Fibroblast of lung (primary cell): ENCODE measurements around the gene FHIT. TPM values are rescaled to one million over a fixed set of nuclear protein-coding genes. Genes with fewer than 3 reads are reported as not detected.

Experiments
- DNase-seq, 2 donors: peaks; one replicate each; pipeline versions ENCODE4 v3.0.0 to v3.0.0-alpha.2; 2010; ENCODE audit warnings: low read depth in 2 of 2
- H2AFZ ChIP-seq: 2 replicates; pipeline ENCODE4 v1.5.1; 2012; ENCODE audit warnings: low read length, control low read depth, inconsistent platforms
- H3K27ac ChIP-seq: 2 replicates; pipeline ENCODE4 v1.5.1; 2011; ENCODE audit warnings: low read length, control low read depth; ENCODE audit not compliant: insufficient read depth
- H3K27me3 ChIP-seq: 2 replicates; pipeline ENCODE4 v1.5.1; 2011; ENCODE audit warnings: mild to moderate bottlenecking, low read length; ENCODE audit not compliant: control insufficient read depth, insufficient read depth
- H3K36me3 ChIP-seq: 2 replicates; pipeline ENCODE4 v1.5.1; 2011; ENCODE audit warnings: low read length; ENCODE audit not compliant: control insufficient read depth, insufficient read depth
- H3K4me1 ChIP-seq: 2 replicates; pipeline ENCODE4 v1.5.1; 2011; ENCODE audit warnings: low read length; ENCODE audit not compliant: control insufficient read depth, insufficient read depth; ENCODE audit errors: extremely low read depth
- H3K4me2 ChIP-seq: 2 replicates; pipeline ENCODE4 v1.5.1; 2011; ENCODE audit warnings: low read length, control low read depth; ENCODE audit not compliant: insufficient read depth; ENCODE audit errors: extremely low read depth
- H3K4me3 ChIP-seq, 4 experiments: fragments of 200-600 bp in 1 of 4; sonication (generic) in 1 of 4; replicated peaks in 1 of 4; 2 replicates each; pipeline ENCODE4 v1.5.1; 2011 to 2016; ENCODE audit warnings: low read length in 4 of 4, low read depth in 3 of 4, mild to moderate bottlenecking in 3 of 4, control low read depth in 2 of 4, inconsistent platforms in 1 of 4, mixed read lengths in 1 of 4; ENCODE audit not compliant: insufficient read depth in 1 of 4; ENCODE audit errors: control extremely low read depth in 1 of 4
- H3K79me2 ChIP-seq: 2 replicates; pipeline ENCODE4 v1.5.1; 2012; ENCODE audit warnings: mild to moderate bottlenecking, low read length, inconsistent platforms; ENCODE audit not compliant: control insufficient read depth, insufficient read depth
- H3K9ac ChIP-seq: 2 replicates; pipeline ENCODE4 v1.5.1; 2011; ENCODE audit warnings: mild to moderate bottlenecking, low read length, control low read depth; ENCODE audit not compliant: insufficient read depth
- H3K9me3 ChIP-seq: 2 replicates; pipeline ENCODE4 v1.5.1; 2012; ENCODE audit warnings: low read depth, low read length; ENCODE audit not compliant: control insufficient read depth, insufficient read depth
- H4K20me1 ChIP-seq: 2 replicates; pipeline ENCODE4 v1.5.1; 2011; ENCODE audit warnings: low read length; ENCODE audit not compliant: control insufficient read depth, insufficient read depth; ENCODE audit errors: extremely low read depth
- EZH2 ChIP-seq: IDR thresholded peaks from 2 replicates; pipeline ENCODE4 v1.5.1; 2012; ENCODE audit warnings: low read length, control low read depth, mild to moderate bottlenecking; ENCODE audit errors: missing control alignments
- polyA plus RNA-seq, 2 donors: library from polyadenylated mRNA; depleted of rRNA in 1 of 2; stranded (reverse) in 1 of 2; unstranded in 1 of 2; fragments of >200 nt; gene quantifications; 2 replicates each; pipeline ENCODE4 v1.2.1, GENCODE V29; 2011 to 2012; ENCODE audit warnings: missing spikeins in 1 of 2
- total RNA-seq: library from RNA; depleted of rRNA; stranded (reverse); fragments of >200 nt; gene quantifications from 2 replicates; pipeline ENCODE4 v1.2.1, GENCODE V29; 2014
- TF ChIP-seq, protein P1 (sequence below), 2 donors: IDR thresholded peaks in 1 of 2; conservative IDR thresholded peaks in 1 of 2; 1 replicate in 1 of 2; 2 replicates in 1 of 2; pipeline ENCODE4 v1.5.1; 2011 to 2012; ENCODE audit warnings: low read length in 2 of 2, control low read depth in 1 of 2, inconsistent platforms in 1 of 2, low read depth in 1 of 2, mild to moderate bottlenecking in 1 of 2

FHIT gene
- total and polyA plus RNA-seq, 2 donors (not counting 1 experiment from before 2014, with no cell fraction given) = 0.79 to 2.1 TPM

GRCh38 chr3:60001369-60001768 lies 1249.9 kb downstream of the FHIT start:
- Histone ChIP-seq H3K4me1 (no peaks in the 10 kb centered on the region), H4K20me1 (no peaks in the 10 kb centered on the region), H3K4me2 (no peak overlapping the region), H2AFZ (no peak overlapping the region), H3K79me2 (no peaks in the 10 kb centered on the region), H3K36me3 (no peaks in the 10 kb centered on the region), H3K27ac (no peak overlapping the region), H3K27me3 (no peaks in the 10 kb centered on the region), H3K9me3 (no peaks in the 10 kb centered on the region), H3K4me3 (no peak overlapping the region), H3K9ac (no peak overlapping the region)
- no peak for TF ChIP-seq EZH2
- TF ChIP-seq, protein P1, sequence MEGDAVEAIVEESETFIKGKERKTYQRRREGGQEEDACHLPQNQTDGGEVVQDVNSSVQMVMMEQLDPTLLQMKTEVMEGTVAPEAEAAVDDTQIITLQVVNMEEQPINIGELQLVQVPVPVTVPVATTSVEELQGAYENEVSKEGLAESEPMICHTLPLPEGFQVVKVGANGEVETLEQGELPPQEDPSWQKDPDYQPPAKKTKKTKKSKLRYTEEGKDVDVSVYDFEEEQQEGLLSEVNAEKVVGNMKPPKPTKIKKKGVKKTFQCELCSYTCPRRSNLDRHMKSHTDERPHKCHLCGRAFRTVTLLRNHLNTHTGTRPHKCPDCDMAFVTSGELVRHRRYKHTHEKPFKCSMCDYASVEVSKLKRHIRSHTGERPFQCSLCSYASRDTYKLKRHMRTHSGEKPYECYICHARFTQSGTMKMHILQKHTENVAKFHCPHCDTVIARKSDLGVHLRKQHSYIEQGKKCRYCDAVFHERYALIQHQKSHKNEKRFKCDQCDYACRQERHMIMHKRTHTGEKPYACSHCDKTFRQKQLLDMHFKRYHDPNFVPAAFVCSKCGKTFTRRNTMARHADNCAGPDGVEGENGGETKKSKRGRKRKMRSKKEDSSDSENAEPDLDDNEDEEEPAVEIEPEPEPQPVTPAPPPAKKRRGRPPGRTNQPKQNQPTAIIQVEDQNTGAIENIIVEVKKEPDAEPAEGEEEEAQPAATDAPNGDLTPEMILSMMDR (conservative IDR thresholded peaks at IDR 0.05 in 1 of 2, IDR thresholded peaks at IDR 0.05 in 1 of 2; ENCODE audit: low read depth in 1 of 2, low read length in 2 of 2) = no peak
- DNase-seq = no peak

DNA sequence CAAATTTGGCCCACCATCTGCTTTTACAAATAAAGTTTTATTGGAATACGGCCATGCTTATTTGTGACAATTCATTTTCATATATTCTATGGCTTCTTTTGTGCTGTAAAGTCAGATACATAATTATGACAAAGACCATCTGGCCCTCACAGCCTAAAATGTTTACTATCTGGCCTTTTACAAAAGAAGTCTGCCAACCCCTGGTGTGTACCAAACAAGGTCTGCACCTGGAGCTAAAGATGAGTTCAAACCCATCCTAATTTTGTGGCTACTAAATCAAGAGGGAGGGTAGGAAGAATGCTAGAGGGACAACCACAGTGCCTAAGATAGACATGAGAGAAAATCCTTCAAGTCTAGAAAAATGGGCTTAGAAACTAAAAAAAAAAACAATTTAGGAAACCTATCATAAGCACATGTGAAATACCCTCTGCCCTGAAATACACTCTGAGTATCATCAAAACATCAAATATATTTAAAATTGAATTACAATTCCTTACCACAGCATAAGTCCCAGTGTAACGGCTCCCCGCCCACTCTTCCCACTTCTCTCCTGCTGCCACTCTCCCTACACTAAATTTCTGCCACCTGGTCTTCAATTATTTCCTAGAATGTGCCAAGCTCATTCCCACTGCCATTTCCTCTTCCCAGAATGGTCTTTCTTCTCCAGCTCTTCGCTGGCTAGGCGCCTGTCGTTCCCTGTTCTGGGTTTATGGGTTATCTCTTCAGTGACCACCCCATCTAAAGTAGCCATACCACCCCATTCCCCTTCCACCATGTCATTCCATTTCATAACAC lies 1250.7 kb downstream of the FHIT start:
- Histone ChIP-seq H4K20me1 (no peaks in the 10 kb centered on the region), H3K27me3 (no peaks in the 10 kb centered on the region), H3K79me2 (no peaks in the 10 kb centered on the region), H3K36me3 (no peaks in the 10 kb centered on the region), H3K9me3 (no peaks in the 10 kb centered on the region), H2AFZ (no peak overlapping the region), H3K27ac (no peak overlapping the region), H3K4me3 (no peak overlapping the region), H3K4me2 (no peak overlapping the region), H3K9ac (no peak overlapping the region), H3K4me1 (no peaks in the 10 kb centered on the region)
- DNase-seq = no peak
- no peak for TF ChIP-seq EZH2
- TF ChIP-seq, protein P1 (conservative IDR thresholded peaks at IDR 0.05 in 1 of 2, IDR thresholded peaks at IDR 0.05 in 1 of 2; ENCODE audit: low read depth in 1 of 2, low read length in 2 of 2) = no peak

GRCh38 chr3:59998058-59998457 lies 1253.2 kb downstream of the FHIT start:
- Histone ChIP-seq H3K79me2 (no peaks in the 10 kb centered on the region), H3K4me3 (no peak overlapping the region), H3K27ac (no peak overlapping the region), H3K9me3 (no peaks in the 10 kb centered on the region), H3K27me3 (no peaks in the 10 kb centered on the region), H2AFZ (no peak overlapping the region), H3K4me2 (no peak overlapping the region), H4K20me1 (no peaks in the 10 kb centered on the region), H3K4me1 (no peaks in the 10 kb centered on the region), H3K36me3 (no peaks in the 10 kb centered on the region), H3K9ac (no peak overlapping the region)
- peak in 1 of 2 donors; percentile 3 for DNase-seq
- TF ChIP-seq EZH2 = no peak
- TF ChIP-seq, protein P1 (conservative IDR thresholded peaks at IDR 0.05 in 1 of 2, IDR thresholded peaks at IDR 0.05 in 1 of 2; ENCODE audit: low read depth in 1 of 2, low read length in 2 of 2) = no peak
